Ovary (tissue), 3 donors: ENCODE measurements around the gene TRPM2.

Source experiments
- POLR2A ChIP-seq: fragments of 450-650 bp; IDR thresholded peaks from one replicate; pipeline ENCODE4 v1.6.1; 2017; ENCODE audit warnings: antibody characterized with exemption, mild to moderate bottlenecking, moderate library complexity
- TF ChIP-seq, protein P1 (sequence below), 3 donors: fragments of 450-650 bp in 2 of 3; fragments of 200-600 bp in 1 of 3; IDR thresholded peaks; one replicate each; pipeline versions ENCODE4 v1.5.1 to v1.8.0; 2016 to 2022; ENCODE audit warnings: antibody characterized with exemption in 3 of 3, mild to moderate bottlenecking in 1 of 3
- donor health status: DM: no; HTN: no; CAD: no.

DNA sequence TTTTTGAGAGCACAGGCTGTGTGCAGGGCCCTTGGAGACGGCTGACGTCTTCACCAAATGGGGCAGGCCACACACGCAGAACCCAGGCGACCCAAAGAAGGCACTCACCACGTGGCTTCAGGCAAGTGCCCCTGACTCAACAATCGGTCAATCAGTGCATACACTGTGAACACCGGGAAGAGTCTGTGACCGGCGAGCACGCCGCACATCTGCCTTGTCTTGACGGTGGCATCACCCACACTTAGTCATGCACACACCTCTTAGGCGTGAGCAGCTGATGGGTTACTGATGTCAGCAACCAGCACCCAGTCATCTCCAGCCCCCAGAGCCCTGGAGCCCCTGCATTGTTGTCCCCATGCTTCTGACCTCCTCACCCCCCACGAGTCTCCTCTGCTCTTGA is 97.0 kb downstream of the TRPM2 start:
- TF ChIP-seq POLR2A, result no peak
- TF ChIP-seq, protein P1, sequence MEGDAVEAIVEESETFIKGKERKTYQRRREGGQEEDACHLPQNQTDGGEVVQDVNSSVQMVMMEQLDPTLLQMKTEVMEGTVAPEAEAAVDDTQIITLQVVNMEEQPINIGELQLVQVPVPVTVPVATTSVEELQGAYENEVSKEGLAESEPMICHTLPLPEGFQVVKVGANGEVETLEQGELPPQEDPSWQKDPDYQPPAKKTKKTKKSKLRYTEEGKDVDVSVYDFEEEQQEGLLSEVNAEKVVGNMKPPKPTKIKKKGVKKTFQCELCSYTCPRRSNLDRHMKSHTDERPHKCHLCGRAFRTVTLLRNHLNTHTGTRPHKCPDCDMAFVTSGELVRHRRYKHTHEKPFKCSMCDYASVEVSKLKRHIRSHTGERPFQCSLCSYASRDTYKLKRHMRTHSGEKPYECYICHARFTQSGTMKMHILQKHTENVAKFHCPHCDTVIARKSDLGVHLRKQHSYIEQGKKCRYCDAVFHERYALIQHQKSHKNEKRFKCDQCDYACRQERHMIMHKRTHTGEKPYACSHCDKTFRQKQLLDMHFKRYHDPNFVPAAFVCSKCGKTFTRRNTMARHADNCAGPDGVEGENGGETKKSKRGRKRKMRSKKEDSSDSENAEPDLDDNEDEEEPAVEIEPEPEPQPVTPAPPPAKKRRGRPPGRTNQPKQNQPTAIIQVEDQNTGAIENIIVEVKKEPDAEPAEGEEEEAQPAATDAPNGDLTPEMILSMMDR (IDR thresholded peaks at IDR 0.05), result no peak
